Endothelial cell of umbilical vein (primary cell): Measurements from ENCODE around the gene MAS1L. TPM values are rescaled to one million over a fixed set of nuclear protein-coding genes. Genes with fewer than 3 reads are reported as not detected.

Source experiments
- BruUV-seq: library from RNA; stranded (reverse); fragments of 400-500 nt; replicated peaks from 2 replicates; lab custom pipeline; 2021; lab: Mats Ljungman, UMichigan
- CTCF ChIA-PET: fragments of 300-600, 350-600 bp; sonication (Branson Sonifier 250); formaldehyde crosslinking; loops from one replicate; lab custom pipeline; 2021; ENCODE audit warnings: antibody characterized with exemption, inconsistent platforms; lab: Charles Lee
- POLR2A ChIA-PET: fragments of 300-600, 350-600 bp; sonication (Branson Sonifier 250); formaldehyde crosslinking; loops from one replicate; lab custom pipeline; 2021; ENCODE audit warnings: antibody characterized with exemption, inconsistent platforms; lab: Charles Lee
- DNase-seq: peaks from one replicate; pipeline ENCODE4 v3.0.0-alpha.2; 2011; ENCODE audit warnings: low read depth, low spot score
- FAIRE-seq: peaks from 2 replicates; lab custom pipeline; 2011; peaks lifted over from hg19 to GRCh38; lab: Jason Lieb, UNC
- H2AFZ ChIP-seq: 2 replicates; pipeline ENCODE4 v1.6.0; 2012; ENCODE audit warnings: low read depth, low read length, control low read depth, inconsistent platforms
- H3K27ac ChIP-seq: 2 replicates; pipeline ENCODE4 v1.5.1; 2011; ENCODE audit warnings: low read depth, mild to moderate bottlenecking, control low read depth, low read length, moderate library complexity; ENCODE audit not compliant: insufficient read depth
- H3K27me3 ChIP-seq, 2 experiments: 2 replicates each; pipeline versions ENCODE4 v1.6.0 to v1.6.1; 2011; ENCODE audit warnings: low read length in 2 of 2, mixed read lengths in 1 of 2; ENCODE audit not compliant: control insufficient read depth in 2 of 2, insufficient read depth in 2 of 2
- H3K36me3 ChIP-seq, 2 experiments: 2 replicates in 1 of 2; 3 replicates in 1 of 2; pipeline ENCODE4 v1.5.1; 2011; ENCODE audit warnings: low read length in 2 of 2, mild to moderate bottlenecking in 1 of 2, moderate library complexity in 1 of 2; ENCODE audit not compliant: control insufficient read depth in 2 of 2, insufficient read depth in 2 of 2; ENCODE audit errors: extremely low read depth in 1 of 2
- H3K4me1 ChIP-seq: 3 replicates; pipeline ENCODE4 v1.5.1; 2011; ENCODE audit warnings: mild to moderate bottlenecking, low read length; ENCODE audit not compliant: control insufficient read depth, insufficient read depth; ENCODE audit errors: extremely low read depth
- H3K4me2 ChIP-seq: 2 replicates; pipeline ENCODE4 v1.6.1; 2011; ENCODE audit warnings: low read length, control low read depth, mixed read lengths; ENCODE audit not compliant: insufficient read depth
- H3K4me3 ChIP-seq, 3 experiments: fragments of 200-600 bp in 1 of 3; sonication (generic), shearing (Covaris generic) in 1 of 3; replicated peaks in 1 of 3; 2 replicates each; pipeline ENCODE4 v1.5.1; 2011 to 2016; ENCODE audit warnings: control low read depth in 3 of 3, low read length in 3 of 3, mild to moderate bottlenecking in 2 of 3, inconsistent platforms in 1 of 3, low read depth in 1 of 3, moderate library complexity in 1 of 3; ENCODE audit not compliant: insufficient read depth in 1 of 3
- H3K79me2 ChIP-seq: 2 replicates; pipeline ENCODE4 v1.6.0; 2012; ENCODE audit warnings: low read length, inconsistent platforms; ENCODE audit not compliant: control insufficient read depth, insufficient read depth
- H3K9ac ChIP-seq: replicated peaks from 2 replicates; pipeline ENCODE3; 2011; ENCODE audit warnings: low read length, control low read depth; ENCODE audit not compliant: insufficient read depth; ENCODE audit errors: extremely low read depth
- H3K9me1 ChIP-seq: replicated peaks from 3 replicates; pipeline ENCODE4 v1.6.0; 2011; ENCODE audit warnings: mild to moderate bottlenecking, low read length; ENCODE audit not compliant: control insufficient read depth, insufficient read depth; ENCODE audit errors: extremely low read depth
- H3K9me3 ChIP-seq: replicated peaks from 2 replicates; pipeline ENCODE4 v1.5.1; 2012; ENCODE audit warnings: low read length, inconsistent platforms; ENCODE audit not compliant: control insufficient read depth, insufficient read depth
- H4K20me1 ChIP-seq: replicated peaks from 2 replicates; pipeline ENCODE3; 2011; ENCODE audit warnings: mild to moderate bottlenecking, low read length; ENCODE audit not compliant: control insufficient read depth, insufficient read depth; ENCODE audit errors: extremely low read depth
- EZH2 ChIP-seq: IDR thresholded peaks from 2 replicates; pipeline ENCODE4 v1.6.1; 2012; ENCODE audit warnings: borderline replicate concordance, low read depth, mild to moderate bottlenecking, moderate library complexity, low read length, inconsistent platforms; ENCODE audit not compliant: severe bottlenecking
- FOS ChIP-seq: IDR thresholded peaks from 2 replicates; pipeline ENCODE4 v1.6.1; 2011; ENCODE audit warnings: mild to moderate bottlenecking, low read length, moderate library complexity, borderline replicate concordance; ENCODE audit not compliant: insufficient read depth
- GATA2 ChIP-seq: IDR thresholded peaks from 2 replicates; pipeline ENCODE4 v1.7.0; 2011; ENCODE audit warnings: low read depth, mild to moderate bottlenecking, moderate library complexity, mixed read lengths, low read length; ENCODE audit not compliant: insufficient read length, insufficient read depth
- JUN ChIP-seq: IDR thresholded peaks from 2 replicates; pipeline ENCODE4 v1.6.1; 2011; ENCODE audit warnings: borderline replicate concordance, low read depth; ENCODE audit not compliant: insufficient read length, insufficient read depth
- MAX ChIP-seq: IDR thresholded peaks from 2 replicates; pipeline ENCODE4 v1.6.1; 2011; ENCODE audit not compliant: insufficient read depth, insufficient read length
- MYC ChIP-seq: IDR thresholded peaks from one replicate; pipeline ENCODE4 v1.6.1; 2011; ENCODE audit warnings: mild to moderate bottlenecking, low read depth, low read length
- POLR2A ChIP-seq: IDR thresholded peaks from 2 replicates; pipeline ENCODE4 v1.6.1; 2012; ENCODE audit warnings: low read depth, mild to moderate bottlenecking, control low read depth, low read length
- POLR2AphosphoS5 ChIP-seq: IDR thresholded peaks from 2 replicates; pipeline ENCODE4 v1.6.1; 2012; ENCODE audit warnings: low read depth, mild to moderate bottlenecking, control low read depth, low read length, moderate library complexity; ENCODE audit not compliant: insufficient read depth
- dilution Hi-C: fragments of 300-500 bp; cut with MboI; formaldehyde crosslinking; loops from one replicate; pipeline ENCODE4 v1.15.0; 2019; ENCODE audit warnings: low sequenced_read_pairs; ENCODE audit not compliant: extremely low pct_ligation_motif_present
- intact Hi-C: fragments of 100-400 bp; cut with micrococcal nuclease; formaldehyde crosslinking; loops from one replicate; pipeline ENCODE4 v1.10.0; 2022
- polyA plus RNA-seq, 4 experiments: library from polyadenylated mRNA; depleted of rRNA in 3 of 4; stranded (reverse) in 3 of 4; unstranded in 1 of 4; fragments of >200 nt; gene quantifications; 2 replicates each; pipeline versions ENCODE4 v1.2.1 to v1.2.3, GENCODE V29; 2011 to 2012; ENCODE audit warnings: missing spikeins in 1 of 4
- total RNA-seq: library from RNA; stranded (reverse); gene quantifications from 2 replicates; pipeline ENCODE4 v1.2.3, GENCODE V29; 2021
- TF ChIP-seq, protein P1 (sequence below), 2 donors: IDR thresholded peaks; 1 replicate in 1 of 2; 2 replicates in 1 of 2; pipeline ENCODE4 v1.5.1; 2011; ENCODE audit warnings: low read length in 2 of 2, mild to moderate bottlenecking in 2 of 2, moderate library complexity in 2 of 2, control low read depth in 1 of 2, inconsistent platforms in 1 of 2, low read depth in 1 of 2; ENCODE audit not compliant: insufficient read depth in 1 of 2; ENCODE audit errors: extremely low read depth in 1 of 2

The MAS1L gene
- total and polyA plus RNA-seq, 2 donors (not counting 3 experiments of a cell fraction or from before 2014, with no cell fraction given) = not detected

DNA sequence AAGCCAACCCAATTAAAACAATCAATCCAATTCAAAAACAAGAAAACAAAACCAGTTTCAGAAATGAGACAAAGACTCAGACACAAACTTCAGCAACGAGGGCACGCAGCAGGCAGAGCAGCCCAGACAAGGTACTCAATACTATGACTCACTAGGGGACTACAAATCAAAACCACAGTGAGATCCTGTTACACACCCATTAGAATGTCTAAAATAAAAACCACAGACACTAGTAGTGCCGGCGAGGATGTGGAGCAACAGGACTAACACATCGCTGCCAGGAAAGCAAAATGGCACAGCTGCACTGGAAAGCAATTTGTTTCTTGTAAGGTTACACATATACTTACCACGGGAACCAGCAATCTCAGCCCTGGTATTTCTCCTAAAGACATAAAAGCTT lies 28.4 kb upstream of the MAS1L start:
- Histone ChIP-seq H3K9ac (no peak overlapping the region), H3K27ac (no peak overlapping the region), H3K4me3 (no peak overlapping the region), H4K20me1 (no peaks in the 10 kb centered on the region), H3K79me2 (no peaks in the 10 kb centered on the region), H3K9me3 (no peaks in the 10 kb centered on the region), H2AFZ (no peak overlapping the region), H3K27me3 (no peaks in the 10 kb centered on the region), H3K4me1 (no peaks in the 10 kb centered on the region), H3K9me1 (no peaks in the 10 kb centered on the region), H3K36me3 (no peaks in the 10 kb centered on the region), H3K4me2 (no peak overlapping the region)
- dilution Hi-C loops (no loop called here), intact Hi-C loops (no loop called here)
- ChIA-PET CTCF (no interaction called here), POLR2A (no interaction called here)
- FAIRE-seq = no peak
- TF ChIP-seq MYC = no peak
- TF ChIP-seq POLR2A = no peak
- no peak for TF ChIP-seq GATA2
- no peak for TF ChIP-seq MAX
- no peak for TF ChIP-seq FOS
- no peak for TF ChIP-seq EZH2
- no peak for TF ChIP-seq JUN
- TF ChIP-seq POLR2AphosphoS5 = no peak
- TF ChIP-seq, protein P1, sequence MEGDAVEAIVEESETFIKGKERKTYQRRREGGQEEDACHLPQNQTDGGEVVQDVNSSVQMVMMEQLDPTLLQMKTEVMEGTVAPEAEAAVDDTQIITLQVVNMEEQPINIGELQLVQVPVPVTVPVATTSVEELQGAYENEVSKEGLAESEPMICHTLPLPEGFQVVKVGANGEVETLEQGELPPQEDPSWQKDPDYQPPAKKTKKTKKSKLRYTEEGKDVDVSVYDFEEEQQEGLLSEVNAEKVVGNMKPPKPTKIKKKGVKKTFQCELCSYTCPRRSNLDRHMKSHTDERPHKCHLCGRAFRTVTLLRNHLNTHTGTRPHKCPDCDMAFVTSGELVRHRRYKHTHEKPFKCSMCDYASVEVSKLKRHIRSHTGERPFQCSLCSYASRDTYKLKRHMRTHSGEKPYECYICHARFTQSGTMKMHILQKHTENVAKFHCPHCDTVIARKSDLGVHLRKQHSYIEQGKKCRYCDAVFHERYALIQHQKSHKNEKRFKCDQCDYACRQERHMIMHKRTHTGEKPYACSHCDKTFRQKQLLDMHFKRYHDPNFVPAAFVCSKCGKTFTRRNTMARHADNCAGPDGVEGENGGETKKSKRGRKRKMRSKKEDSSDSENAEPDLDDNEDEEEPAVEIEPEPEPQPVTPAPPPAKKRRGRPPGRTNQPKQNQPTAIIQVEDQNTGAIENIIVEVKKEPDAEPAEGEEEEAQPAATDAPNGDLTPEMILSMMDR (IDR thresholded peaks at IDR 0.05; ENCODE audit: extremely low read depth in 1 of 2, insufficient read depth in 1 of 2, low read depth in 1 of 2, low read length in 2 of 2) = no peak
- no peak for DNase-seq
- BruUV-seq = no TSS peak
